HS-27A (cell line): ENCODE measurements around the gene TRERF1.

Source experiments
- DNase-seq: peaks from one replicate; pipeline ENCODE4 v3.0.0-alpha.2; 2012; ENCODE audit warnings: low read depth, missing footprints

Gene TRERF1

GRCh38 chr6:42274898-42275297, 176.8 kb downstream of the TRERF1 start:
- no peak for DNase-seq

GRCh38 chr6:42271834-42272805, 179.6 kb downstream of the TRERF1 start:
- no peak for DNase-seq

- DNase-seq, result no peak
These were observed 181.7 kb downstream of the TRERF1 start for GRCh38 chr6:42269974-42270510.

- no peak for DNase-seq
These were observed 182.2 kb downstream of the TRERF1 start for GRCh38 chr6:42269553-42269952.

GRCh38 chr6:42268835-42269204, 182.9 kb downstream of the TRERF1 start:
- no peak for DNase-seq

- no peak for DNase-seq
These were observed 183.5 kb downstream of the TRERF1 start for GRCh38 chr6:42268016-42268834.

GRCh38 chr6:42266538-42266937, 185.2 kb downstream of the TRERF1 start:
- DNase-seq, result no peak

GRCh38 chr6:42264852-42265390, 186.8 kb downstream of the TRERF1 start:
- no peak for DNase-seq

GRCh38 chr6:42264162-42264851, 187.4 kb downstream of the TRERF1 start:
- DNase-seq, result no peak

- no peak for DNase-seq
These were observed 188.5 kb downstream of the TRERF1 start for GRCh38 chr6:42263165-42263728.

GRCh38 chr6:42260972-42261371, 190.8 kb downstream of the TRERF1 start:
- DNase-seq, result no peak

GRCh38 chr6:42260396-42260888, 191.3 kb downstream of the TRERF1 start:
- DNase-seq, result no peak

GRCh38 chr6:42259841-42260395, 191.8 kb downstream of the TRERF1 start:
- no peak for DNase-seq

- no peak for DNase-seq
These were observed 192.4 kb downstream of the TRERF1 start for GRCh38 chr6:42259286-42259685.

GRCh38 chr6:42257614-42258013, 194.1 kb downstream of the TRERF1 start:
- DNase-seq, result no peak

- no peak for DNase-seq
These were observed 194.7 kb downstream of the TRERF1 start for GRCh38 chr6:42257063-42257462.

GRCh38 chr6:42255050-42255449, 196.7 kb downstream of the TRERF1 start:
- DNase-seq, result no peak

GRCh38 chr6:42254505-42254904, 197.2 kb downstream of the TRERF1 start:
- no peak for DNase-seq

- no peak for DNase-seq
These were observed 199.7 kb downstream of the TRERF1 start for GRCh38 chr6:42251911-42252637.

- DNase-seq, result no peak
These were observed 200.2 kb downstream of the TRERF1 start for GRCh38 chr6:42251500-42251899.
